OCI-LY7 (cell line): ENCODE data around the gene PLXDC2. TPM values are rescaled to one million over a fixed set of nuclear protein-coding genes. Genes with fewer than 3 reads are reported as not detected.

Source experiments
- BruUV-seq: library from RNA; stranded (reverse); fragments of 400-500 nt; replicated peaks from 2 replicates; lab custom pipeline; 2021; lab: Mats Ljungman, UMichigan
- CTCF ChIA-PET: fragments of 300-600 bp; sonication (Branson Sonifier 250); formaldehyde crosslinking; loops from one replicate; lab custom pipeline; 2022; ENCODE audit warnings: antibody characterized with exemption; ENCODE audit not compliant: unreplicated experiment; lab: Charles Lee
- POLR2A ChIA-PET: fragments of 300-600 bp; sonication (Branson Sonifier 250); formaldehyde crosslinking; loops from one replicate; lab custom pipeline; 2022; ENCODE audit warnings: antibody characterized with exemption; lab: Charles Lee
- DNase-seq: peaks from one replicate; pipeline ENCODE4 v3.0.0-alpha.2; 2015; ENCODE audit warnings: low spot score
- H2AFZ ChIP-seq: fragments of 200-600 bp; sonication (generic), shearing (Covaris generic); 2 replicates; pipeline ENCODE4 v1.6.1; 2014; ENCODE audit warnings: mild to moderate bottlenecking, antibody characterized with exemption, low read length, moderate library complexity
- H3K27ac ChIP-seq: fragments of 200-600 bp; sonication (generic); 2 replicates; pipeline ENCODE4 v1.5.1; 2014; ENCODE audit warnings: mixed run types, low read depth, mild to moderate bottlenecking, moderate library complexity, low read length, inconsistent platforms; ENCODE audit not compliant: poor library complexity, severe bottlenecking
- H3K36me3 ChIP-seq: fragments of 200-600 bp; sonication (generic); 2 replicates; pipeline ENCODE4 v1.6.1; 2014; ENCODE audit warnings: mild to moderate bottlenecking, antibody characterized with exemption, low read length, moderate library complexity, mixed read lengths; ENCODE audit not compliant: insufficient read depth
- H3K4me1 ChIP-seq: fragments of 200-600 bp; sonication (generic); 2 replicates; pipeline ENCODE4 v1.5.1; 2014; ENCODE audit warnings: mild to moderate bottlenecking, low read length; ENCODE audit not compliant: insufficient read depth, poor library complexity, severe bottlenecking
- H3K4me2 ChIP-seq: fragments of 200-600 bp; sonication (generic); 2 replicates; pipeline ENCODE4 v1.6.1; 2014; ENCODE audit warnings: mild to moderate bottlenecking, low read length
- H3K4me3 ChIP-seq: fragments of 200-600 bp; sonication (generic); 2 replicates; pipeline ENCODE4 v1.5.1; 2014; ENCODE audit warnings: mild to moderate bottlenecking, low read depth, low read length; ENCODE audit not compliant: poor library complexity, severe bottlenecking
- H3K79me2 ChIP-seq: fragments of 200-600 bp; sonication (generic); 2 replicates; pipeline ENCODE4 v1.6.1; 2016; ENCODE audit warnings: low read depth, mild to moderate bottlenecking, low read length, moderate library complexity, mixed read lengths; ENCODE audit not compliant: insufficient read depth
- H3K9me2 ChIP-seq: fragments of 200-600 bp; sonication (generic); 2 replicates; pipeline ENCODE4 v1.6.1; 2016; ENCODE audit warnings: mild to moderate bottlenecking, low read length, mixed read lengths; ENCODE audit not compliant: insufficient read depth
- H3K9me3 ChIP-seq: fragments of 200-600 bp; sonication (generic); 2 replicates; pipeline ENCODE4 v1.6.1; 2014; ENCODE audit warnings: mild to moderate bottlenecking, mixed run types, low read length, mixed read lengths
- H4K20me1 ChIP-seq: fragments of 200-600 bp; sonication (generic); 2 replicates; pipeline ENCODE4 v1.6.1; 2014; ENCODE audit warnings: mild to moderate bottlenecking, antibody characterized with exemption, low read length, moderate library complexity, mixed read lengths; ENCODE audit not compliant: insufficient read depth
- EZH2phosphoT487 ChIP-seq: fragments of 200-600 bp; sonication (generic); IDR thresholded peaks from 2 replicates; pipeline ENCODE4 v1.6.1; 2018; ENCODE audit warnings: low read depth, borderline replicate concordance, mild to moderate bottlenecking, mixed run types, antibody characterized with exemption, low read length, moderate library complexity, mixed read lengths
- intact Hi-C: fragments of 100-400 bp; cut with micrococcal nuclease; formaldehyde crosslinking; loops from one replicate; pipeline ENCODE4 v1.10.0; 2022; ENCODE audit not compliant: unreplicated experiment
- total RNA-seq, 2 experiments: library from RNA; depleted of rRNA in 1 of 2; stranded (reverse); fragments of >200 nt in 1 of 2; shearing (Covaris generic) in 1 of 2; gene quantifications; 2 replicates each; pipeline ENCODE4 v1.2.3, GENCODE V29; 2014 to 2022
- TF ChIP-seq, protein P1 (sequence below): fragments of 200-600 bp; sonication (generic); conservative IDR thresholded peaks from 2 replicates; pipeline ENCODE4 v1.5.1; 2014; ENCODE audit warnings: mild to moderate bottlenecking, antibody characterized with exemption, low read length, moderate library complexity, mixed read lengths

The PLXDC2 gene
- total RNA-seq, 2 experiments from 2014 or later: not detected

DNA sequence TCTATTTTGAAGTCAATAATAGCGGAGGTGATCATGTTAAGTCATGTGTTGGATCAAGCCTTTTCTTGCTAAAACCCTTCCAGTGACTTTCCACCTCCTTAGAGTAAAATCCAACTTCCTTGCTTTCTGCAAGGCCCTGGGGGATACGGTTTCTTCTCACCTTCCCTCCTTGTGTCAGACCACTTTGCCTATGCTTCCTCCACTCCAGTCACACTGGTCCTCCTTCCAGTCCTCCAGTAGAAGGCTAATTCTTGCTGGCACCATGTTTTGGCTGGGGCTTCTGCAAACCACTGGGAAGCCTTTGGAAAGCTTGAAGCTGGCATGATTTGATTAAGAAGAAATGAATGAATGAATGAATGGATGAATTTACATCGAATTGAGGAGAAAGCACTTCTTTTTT lies 169.5 kb downstream of the PLXDC2 start:
- H2AFZ ChIP-seq: no peak overlapping the region
- H3K27ac ChIP-seq: no peak overlapping the region
- no peak for DNase-seq
- H3K36me3 ChIP-seq: no peaks in the 10 kb centered on the region
- H3K79me2 ChIP-seq: no peaks in the 10 kb centered on the region
- POLR2A ChIA-PET: interaction anchor here (0.8 kb wide), 1 partner anchor 27 kb away, joined by 3 read pairs; no protein-coding TSS in a partner anchor
- no peaks in the 10 kb centered on the region for H4K20me1 ChIP-seq
- intact Hi-C loops: no loop called here
- no peaks in the 10 kb centered on the region for H3K4me1 ChIP-seq
- CTCF ChIA-PET: no interaction called here
- no peaks in the 10 kb centered on the region for H3K9me2 ChIP-seq
- TF ChIP-seq EZH2phosphoT487: no peak
- TF ChIP-seq, protein P1, sequence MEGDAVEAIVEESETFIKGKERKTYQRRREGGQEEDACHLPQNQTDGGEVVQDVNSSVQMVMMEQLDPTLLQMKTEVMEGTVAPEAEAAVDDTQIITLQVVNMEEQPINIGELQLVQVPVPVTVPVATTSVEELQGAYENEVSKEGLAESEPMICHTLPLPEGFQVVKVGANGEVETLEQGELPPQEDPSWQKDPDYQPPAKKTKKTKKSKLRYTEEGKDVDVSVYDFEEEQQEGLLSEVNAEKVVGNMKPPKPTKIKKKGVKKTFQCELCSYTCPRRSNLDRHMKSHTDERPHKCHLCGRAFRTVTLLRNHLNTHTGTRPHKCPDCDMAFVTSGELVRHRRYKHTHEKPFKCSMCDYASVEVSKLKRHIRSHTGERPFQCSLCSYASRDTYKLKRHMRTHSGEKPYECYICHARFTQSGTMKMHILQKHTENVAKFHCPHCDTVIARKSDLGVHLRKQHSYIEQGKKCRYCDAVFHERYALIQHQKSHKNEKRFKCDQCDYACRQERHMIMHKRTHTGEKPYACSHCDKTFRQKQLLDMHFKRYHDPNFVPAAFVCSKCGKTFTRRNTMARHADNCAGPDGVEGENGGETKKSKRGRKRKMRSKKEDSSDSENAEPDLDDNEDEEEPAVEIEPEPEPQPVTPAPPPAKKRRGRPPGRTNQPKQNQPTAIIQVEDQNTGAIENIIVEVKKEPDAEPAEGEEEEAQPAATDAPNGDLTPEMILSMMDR: no peak
- H3K4me3 ChIP-seq: no peak overlapping the region
- no peak overlapping the region for H3K4me2 ChIP-seq
- BruUV-seq: no TSS peak
- no peaks in the 10 kb centered on the region for H3K9me3 ChIP-seq

DNA sequence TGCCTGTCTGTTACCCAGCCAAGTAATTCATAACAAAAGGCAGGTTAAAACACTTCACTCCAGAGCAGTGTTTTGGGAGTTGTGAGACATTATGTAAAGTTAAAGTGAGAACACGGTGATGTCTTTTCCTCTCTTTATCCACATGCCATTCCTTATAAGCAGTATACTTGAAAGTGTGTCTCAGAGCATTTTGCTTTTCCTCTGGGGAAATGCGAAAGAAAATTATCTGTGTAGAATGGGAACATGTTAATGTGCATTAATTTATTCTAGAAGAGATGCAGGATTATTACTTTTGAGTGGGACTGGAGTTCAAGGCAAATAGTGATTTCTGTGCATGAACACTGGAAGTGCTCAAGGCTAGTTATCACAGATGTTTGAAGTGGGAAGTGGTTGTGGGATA lies 170.4 kb downstream of the PLXDC2 start:
- no peaks in the 10 kb centered on the region for H3K79me2 ChIP-seq
- intact Hi-C loops: no loop called here
- CTCF ChIA-PET: no interaction called here

DNA sequence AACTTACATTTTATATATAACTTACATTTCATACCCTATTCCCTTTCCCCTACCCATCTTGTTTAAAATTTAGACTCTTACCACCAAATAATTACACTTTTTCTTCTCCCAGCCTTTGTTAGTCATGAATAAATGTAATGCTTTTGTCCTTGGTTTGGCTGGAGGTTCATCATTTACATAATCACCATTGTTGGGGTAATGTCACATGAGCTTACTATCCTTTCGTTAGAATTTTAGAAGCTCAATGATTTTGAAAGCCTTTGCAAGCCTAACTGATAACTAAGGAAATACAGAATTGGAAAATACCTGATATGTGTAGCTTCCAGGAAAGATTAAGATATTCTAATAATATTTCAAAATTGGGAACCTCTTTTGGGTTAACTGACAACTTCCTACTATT lies 171.7 kb downstream of the PLXDC2 start:
- Histone ChIP-seq H3K4me3 (no peak overlapping the region), H3K4me1 (no peaks in the 10 kb centered on the region), H4K20me1 (no peaks in the 10 kb centered on the region), H3K27ac (no peak overlapping the region), H3K9me3 (no peaks in the 10 kb centered on the region), H3K9me2 (no peaks in the 10 kb centered on the region), H3K79me2 (no peaks in the 10 kb centered on the region), H3K4me2 (no peak overlapping the region), H2AFZ (no peak overlapping the region), H3K36me3 (no peaks in the 10 kb centered on the region)
- intact Hi-C loops: no loop called here
- no peak for DNase-seq
- no TSS peak for BruUV-seq
- CTCF ChIA-PET: no interaction called here
- POLR2A ChIA-PET: interaction anchor here (0.6 kb wide), 1 partner anchor 286 kb away, joined by 3 read pairs; no protein-coding TSS in a partner anchor
- no peak for TF ChIP-seq EZH2phosphoT487
- TF ChIP-seq, protein P1: no peak

More for the DNA sequence above, 170.4 kb downstream of the PLXDC2 start:
- Histone ChIP-seq H3K9me3 (no peaks in the 10 kb centered on the region), H3K27ac (no peak overlapping the region), H3K4me1 (no peaks in the 10 kb centered on the region), H3K4me2 (no peak overlapping the region), H3K4me3 (no peak overlapping the region), H2AFZ (no peak overlapping the region), H3K9me2 (no peaks in the 10 kb centered on the region), H3K36me3 (no peaks in the 10 kb centered on the region), H4K20me1 (no peaks in the 10 kb centered on the region)
- no peak for DNase-seq
- no TSS peak for BruUV-seq
- POLR2A ChIA-PET: interaction anchor here (0.8 kb wide), 1 partner anchor 26 kb away, joined by 3 read pairs; no protein-coding TSS in a partner anchor
- TF ChIP-seq EZH2phosphoT487: no peak
- TF ChIP-seq, protein P1: no peak
